SU-DHL-6 (cell line): ENCODE measurements around the gene FAM135A.

Experiments
- CTCF ChIP-seq: fragments of 200-600 bp; sonication (generic); IDR thresholded peaks from one replicate; pipeline ENCODE4 v1.5.1; 2017; ENCODE audit warnings: antibody characterized with exemption, mild to moderate bottlenecking, low read length, moderate library complexity; ENCODE audit not compliant: insufficient read depth, poor library complexity, severe bottlenecking
- EZH2phosphoT487 ChIP-seq: fragments of 200-600 bp; sonication (generic), shearing (Covaris generic); conservative IDR thresholded peaks from 2 replicates; pipeline ENCODE4 v1.6.1; 2018; ENCODE audit warnings: mild to moderate bottlenecking, antibody characterized with exemption, low read length, moderate library complexity, mixed read lengths

- TF ChIP-seq CTCF (no peak), EZH2phosphoT487 (no peak)
These were observed 172.8 kb downstream of the FAM135A start for GRCh38 chr6:70586114-70586513.
